Measurements from ENCODE around the gene NDRG4.

Gene NDRG4

GRCh38 chr16:58497468-58497867 lies 2.5 kb upstream of the NDRG4 start:
- no peak for TF ChIP-seq CTCF (IDR thresholded peaks at IDR 0.05; ENCODE audit: extremely low read depth, missing control alignments)
- no peak for DNase-seq (ENCODE audit: low spot score)

- DNase-seq (ENCODE audit: low spot score) = no peak
- TF ChIP-seq CTCF (IDR thresholded peaks at IDR 0.05; ENCODE audit: extremely low read depth, missing control alignments) = no peak
These were observed 2.0 kb upstream of the NDRG4 start for GRCh38 chr16:58497935-58498334.

GRCh38 chr16:58498341-58499091 lies 1.4 kb upstream of the NDRG4 start:
- TF ChIP-seq CTCF (IDR thresholded peaks at IDR 0.05; ENCODE audit: extremely low read depth, missing control alignments) = no peak
- no peak for DNase-seq (ENCODE audit: low spot score)

GRCh38 chr16:58499092-58499511 lies 841 bp upstream of the NDRG4 start:
- no peak for DNase-seq (ENCODE audit: low spot score)
- TF ChIP-seq CTCF (IDR thresholded peaks at IDR 0.05; ENCODE audit: extremely low read depth, missing control alignments) = no peak

- DNase-seq (ENCODE audit: low spot score) = no peak
- TF ChIP-seq CTCF (IDR thresholded peaks at IDR 0.05; ENCODE audit: extremely low read depth, missing control alignments) = no peak
These were observed 693 bp downstream of the NDRG4 start for GRCh38 chr16:58500430-58501241.

GRCh38 chr16:58501242-58502131 lies 1.5 kb downstream of the NDRG4 start:
- DNase-seq (ENCODE audit: low spot score) = no peak
- no peak for TF ChIP-seq CTCF (IDR thresholded peaks at IDR 0.05; ENCODE audit: extremely low read depth, missing control alignments)

All from GM20000 (cell line).